ENCODE results near the gene CEP72. TPM values are rescaled to one million over a fixed set of nuclear protein-coding genes. Genes with fewer than 3 reads are reported as not detected.

The CEP72 gene
- polyA plus RNA-seq, 1 donor (not counting 4 experiments of a cell fraction or from before 2014, with no cell fraction given) = 4.5 TPM

GRCh38 chr5:597871-598563, 14.1 kb upstream of the CEP72 start:
- no peaks in the 10 kb centered on the region for H3K9me3 ChIP-seq (ENCODE audit: control insufficient read depth, low read depth, low read length)
- DNase-seq (ENCODE audit: low read depth, low spot score) (no peak), FAIRE-seq (no peak)
- peaks cover 20% of the 10 kb centered on the region for H3K27me3 ChIP-seq (ENCODE audit: control insufficient read depth, extremely low read depth, insufficient read depth, low read length)
- no peak overlapping the region for H2AFZ ChIP-seq (ENCODE audit: control insufficient read depth, low read length)
- dilution Hi-C loops (cut with MboI; ENCODE audit: extremely low pct_ligation_motif_present, low sequenced_read_pairs) = no loop called here
- no peaks in the 10 kb centered on the region for H3K4me1 ChIP-seq (ENCODE audit: control insufficient read depth, extremely low read depth, insufficient read depth, low read length)
- H3K79me2 ChIP-seq (ENCODE audit: control insufficient read depth, insufficient read depth, low read length) = no peaks in the 10 kb centered on the region
- H4K20me1 ChIP-seq (ENCODE audit: control insufficient read depth, extremely low read depth, insufficient read depth, low read length) = no peaks in the 10 kb centered on the region
- H3K4me3 ChIP-seq (ENCODE audit: control insufficient read depth in 2 of 3, extremely low read depth in 1 of 3, insufficient read depth in 2 of 3, low read depth in 1 of 3, low read length in 3 of 3) = no peak overlapping the region
- H3K9me1 ChIP-seq (ENCODE audit: control insufficient read depth, extremely low read depth, insufficient read depth, low read length) = no peaks in the 10 kb centered on the region
- no peak overlapping the region for H3K4me2 ChIP-seq (ENCODE audit: control insufficient read depth, extremely low read depth, insufficient read depth, low read depth, low read length)
- no peaks in the 10 kb centered on the region for H3K36me3 ChIP-seq (ENCODE audit: control insufficient read depth in 2 of 2, extremely low read depth in 1 of 2, insufficient read depth in 2 of 2, low read length in 2 of 2)
- no peak overlapping the region for H3K27ac ChIP-seq (ENCODE audit: control insufficient read depth, insufficient read depth, low read length)
- TF ChIP-seq, protein P1, sequence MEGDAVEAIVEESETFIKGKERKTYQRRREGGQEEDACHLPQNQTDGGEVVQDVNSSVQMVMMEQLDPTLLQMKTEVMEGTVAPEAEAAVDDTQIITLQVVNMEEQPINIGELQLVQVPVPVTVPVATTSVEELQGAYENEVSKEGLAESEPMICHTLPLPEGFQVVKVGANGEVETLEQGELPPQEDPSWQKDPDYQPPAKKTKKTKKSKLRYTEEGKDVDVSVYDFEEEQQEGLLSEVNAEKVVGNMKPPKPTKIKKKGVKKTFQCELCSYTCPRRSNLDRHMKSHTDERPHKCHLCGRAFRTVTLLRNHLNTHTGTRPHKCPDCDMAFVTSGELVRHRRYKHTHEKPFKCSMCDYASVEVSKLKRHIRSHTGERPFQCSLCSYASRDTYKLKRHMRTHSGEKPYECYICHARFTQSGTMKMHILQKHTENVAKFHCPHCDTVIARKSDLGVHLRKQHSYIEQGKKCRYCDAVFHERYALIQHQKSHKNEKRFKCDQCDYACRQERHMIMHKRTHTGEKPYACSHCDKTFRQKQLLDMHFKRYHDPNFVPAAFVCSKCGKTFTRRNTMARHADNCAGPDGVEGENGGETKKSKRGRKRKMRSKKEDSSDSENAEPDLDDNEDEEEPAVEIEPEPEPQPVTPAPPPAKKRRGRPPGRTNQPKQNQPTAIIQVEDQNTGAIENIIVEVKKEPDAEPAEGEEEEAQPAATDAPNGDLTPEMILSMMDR (optimal IDR thresholded peaks at IDR 0.05 in 1 of 3, IDR thresholded peaks at IDR 0.05 in 1 of 3, conservative IDR thresholded peaks at IDR 0.05 in 1 of 3; ENCODE audit: extremely low read depth in 1 of 3, insufficient read depth in 2 of 3, low read length in 3 of 3) = no peak
- TF ChIP-seq EZH2 (IDR thresholded peaks at IDR 0.05; ENCODE audit: low read length) = no peak
- no peak overlapping the region for H3K9ac ChIP-seq (ENCODE audit: control insufficient read depth, extremely low read depth, insufficient read depth, low read length)

DNA sequence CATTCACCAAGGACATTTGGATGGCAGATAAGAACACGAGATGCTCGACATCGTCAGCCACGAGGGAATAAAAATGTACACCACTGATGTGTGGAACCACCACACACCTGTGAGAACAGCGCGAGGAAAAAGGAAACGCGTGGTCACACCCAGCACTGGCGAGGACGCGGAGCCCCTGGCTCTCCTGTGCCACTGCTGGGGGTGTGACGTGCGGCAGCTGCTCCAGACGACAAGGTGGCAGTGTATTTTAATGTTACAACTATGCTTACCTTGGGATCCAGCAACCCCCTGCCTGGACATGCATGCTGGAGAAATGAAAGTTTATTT, 13.6 kb upstream of the CEP72 start:
- no peak for FAIRE-seq
- TF ChIP-seq EZH2 (IDR thresholded peaks at IDR 0.05; ENCODE audit: low read length) = no peak
- TF ChIP-seq, protein P1 (optimal IDR thresholded peaks at IDR 0.05 in 1 of 3, IDR thresholded peaks at IDR 0.05 in 1 of 3, conservative IDR thresholded peaks at IDR 0.05 in 1 of 3; ENCODE audit: extremely low read depth in 1 of 3, insufficient read depth in 2 of 3, low read length in 3 of 3) = no peak
- Histone ChIP-seq H3K4me1 (ENCODE audit: control insufficient read depth, extremely low read depth, insufficient read depth, low read length) (no peaks in the 10 kb centered on the region), H3K36me3 (ENCODE audit: control insufficient read depth in 2 of 2, extremely low read depth in 1 of 2, insufficient read depth in 2 of 2, low read length in 2 of 2) (no peaks in the 10 kb centered on the region), H3K27me3 (ENCODE audit: control insufficient read depth, extremely low read depth, insufficient read depth, low read length) (peaks cover 16% of the 10 kb centered on the region), H3K4me3 (ENCODE audit: control insufficient read depth in 2 of 3, extremely low read depth in 1 of 3, insufficient read depth in 2 of 3, low read depth in 1 of 3, low read length in 3 of 3) (no peak overlapping the region), H4K20me1 (ENCODE audit: control insufficient read depth, extremely low read depth, insufficient read depth, low read length) (no peaks in the 10 kb centered on the region), H3K9me3 (ENCODE audit: control insufficient read depth, low read depth, low read length) (no peaks in the 10 kb centered on the region), H2AFZ (ENCODE audit: control insufficient read depth, low read length) (no peak overlapping the region), H3K27ac (ENCODE audit: control insufficient read depth, insufficient read depth, low read length) (no peak overlapping the region), H3K79me2 (ENCODE audit: control insufficient read depth, insufficient read depth, low read length) (no peaks in the 10 kb centered on the region), H3K9ac (ENCODE audit: control insufficient read depth, extremely low read depth, insufficient read depth, low read length) (no peak overlapping the region), H3K4me2 (ENCODE audit: control insufficient read depth, extremely low read depth, insufficient read depth, low read depth, low read length) (no peak overlapping the region), H3K9me1 (ENCODE audit: control insufficient read depth, extremely low read depth, insufficient read depth, low read length) (no peaks in the 10 kb centered on the region)
- DNase-seq (ENCODE audit: low read depth, low spot score) = no peak
- dilution Hi-C loops (cut with MboI; ENCODE audit: extremely low pct_ligation_motif_present, low sequenced_read_pairs) = no loop called here

Measured in keratinocyte (primary cell).